ENCODE measurements around the gene ERBB3. TPM values are rescaled to one million over a fixed set of nuclear protein-coding genes. Genes with fewer than 3 reads are reported as not detected.
A peak's percentile ranks its signal among the peaks of the same experiment; 100 is the strongest.
"Not testable (repeated sequence)": the region's sequence is repeated elsewhere in the genome, so short reads cannot be mapped to it uniquely, and the experiment has no call there.

Gene ERBB3
- 0.25 and 0.26 TPM in 2 replicates for total RNA-seq

DNA sequence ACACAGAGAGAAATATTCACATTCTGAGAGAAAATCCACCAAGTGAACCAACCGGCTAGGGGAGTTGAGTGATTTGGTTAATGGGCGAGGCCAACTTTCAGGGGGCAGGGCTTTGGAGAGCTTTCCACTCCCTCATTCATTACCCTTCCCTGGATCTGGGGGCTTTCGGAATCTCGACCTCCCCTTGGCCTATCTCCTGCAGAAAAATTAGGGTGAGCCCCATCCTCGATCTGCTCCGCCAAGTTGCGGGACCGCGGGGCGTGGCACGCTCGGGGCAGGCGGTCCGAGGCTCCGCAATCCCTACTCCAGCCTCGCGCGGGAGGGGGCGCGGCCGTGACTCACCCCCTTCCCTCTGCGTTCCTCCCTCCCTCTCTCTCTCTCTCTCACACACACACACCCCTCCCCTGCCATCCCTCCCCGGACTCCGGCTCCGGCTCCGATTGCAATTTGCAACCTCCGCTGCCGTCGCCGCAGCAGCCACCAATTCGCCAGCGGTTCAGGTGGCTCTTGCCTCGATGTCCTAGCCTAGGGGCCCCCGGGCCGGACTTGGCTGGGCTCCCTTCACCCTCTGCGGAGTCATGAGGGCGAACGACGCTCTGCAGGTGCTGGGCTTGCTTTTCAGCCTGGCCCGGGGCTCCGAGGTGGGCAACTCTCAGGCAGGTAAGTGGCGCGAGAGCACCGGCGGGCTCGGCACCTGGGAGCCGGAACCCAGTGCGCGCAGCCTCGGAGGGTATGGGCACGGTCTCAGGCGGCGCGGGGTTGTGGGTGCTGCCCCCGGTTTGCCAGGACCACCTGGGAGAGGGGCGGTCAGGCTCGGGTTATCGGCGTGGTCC lies at the start of gene ERBB3:
Gene ERBB3, plus strand, starts transcription at position 443 of the 833 bp plus-strand sequence. Its CDS starts 136 bp downstream, at position 579.
- peak; percentile 16 to 78 for DNase-seq (ENCODE audit: low read depth in 2 of 2)

DNA sequence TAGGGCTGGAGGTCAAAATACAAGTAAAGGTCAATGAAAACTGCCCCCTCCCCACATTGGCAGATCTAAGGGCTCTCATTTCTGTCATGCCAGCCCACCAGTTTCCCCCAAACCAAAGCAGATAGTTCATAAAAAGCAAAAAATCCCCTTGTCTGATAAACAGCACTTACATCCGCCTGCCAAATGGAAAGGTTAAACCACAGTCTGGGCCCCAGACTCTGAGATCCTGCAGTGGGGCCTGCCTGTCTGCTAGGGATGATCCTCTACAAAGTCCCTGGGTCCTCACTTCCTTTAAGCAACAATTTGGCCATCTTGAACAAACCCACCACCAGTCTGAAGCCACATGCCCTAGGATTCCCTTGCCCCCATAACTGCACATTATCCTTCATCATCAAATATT lies 48.0 kb upstream of the ERBB3 start:
- no peak for DNase-seq (ENCODE audit: low read depth in 2 of 2)

GRCh38 chr12:56034586-56035332 lies 45.2 kb upstream of the ERBB3 start:
- no peak for DNase-seq (ENCODE audit: low read depth in 2 of 2)

DNA sequence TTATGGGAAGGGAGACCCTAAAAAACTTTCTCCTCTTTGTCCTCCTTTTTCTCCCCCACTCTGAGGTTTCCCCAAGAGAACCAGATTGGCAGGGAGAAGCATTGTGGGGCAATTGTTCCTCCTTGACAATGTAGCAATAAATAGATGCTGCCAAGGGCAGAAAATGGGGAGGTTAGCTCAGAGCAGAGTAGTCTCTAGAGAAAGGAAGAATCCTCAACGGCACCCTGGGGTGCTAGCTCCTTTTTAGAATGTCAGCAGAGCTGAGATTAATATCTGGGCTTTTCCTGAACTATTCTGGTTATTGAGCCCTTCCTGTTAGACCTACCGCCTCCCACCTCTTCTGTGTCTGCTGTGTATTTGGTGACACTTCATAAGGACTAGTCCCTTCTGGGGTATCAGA lies 42.8 kb upstream of the ERBB3 start:
- DNase-seq (ENCODE audit: low read depth in 2 of 2), result no peak

DNA sequence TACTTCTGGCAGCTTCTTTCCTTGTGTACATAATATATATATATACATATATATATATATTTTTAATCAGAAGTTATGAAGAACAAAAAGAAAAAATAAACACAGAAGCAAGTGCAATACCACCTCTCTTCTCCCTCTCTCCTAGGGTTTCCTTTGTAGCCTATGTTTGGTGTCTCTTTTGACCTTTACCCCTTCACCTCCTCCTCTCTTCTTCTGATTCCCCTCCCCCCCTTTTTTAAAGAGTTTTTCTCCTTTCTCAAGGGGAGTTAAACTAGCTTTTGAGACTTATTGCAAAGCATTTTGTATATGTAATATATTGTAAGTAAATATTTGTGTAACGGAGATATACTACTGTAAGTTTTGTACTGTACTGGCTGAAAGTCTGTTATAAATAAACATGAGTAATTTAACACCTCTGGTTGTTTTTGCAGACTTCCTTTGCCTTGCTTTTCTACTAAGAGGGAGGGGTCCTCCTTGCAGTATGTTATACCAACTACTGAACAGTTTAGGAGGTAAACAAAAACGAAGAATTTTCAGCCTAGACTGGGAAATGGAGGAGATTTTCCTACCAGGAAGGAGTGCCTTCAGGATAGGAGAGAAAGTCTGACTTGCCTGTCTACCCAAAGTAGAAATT lies 41.8 kb upstream of the ERBB3 start:
- DNase-seq (ENCODE audit: low read depth in 2 of 2), result no peak

DNA sequence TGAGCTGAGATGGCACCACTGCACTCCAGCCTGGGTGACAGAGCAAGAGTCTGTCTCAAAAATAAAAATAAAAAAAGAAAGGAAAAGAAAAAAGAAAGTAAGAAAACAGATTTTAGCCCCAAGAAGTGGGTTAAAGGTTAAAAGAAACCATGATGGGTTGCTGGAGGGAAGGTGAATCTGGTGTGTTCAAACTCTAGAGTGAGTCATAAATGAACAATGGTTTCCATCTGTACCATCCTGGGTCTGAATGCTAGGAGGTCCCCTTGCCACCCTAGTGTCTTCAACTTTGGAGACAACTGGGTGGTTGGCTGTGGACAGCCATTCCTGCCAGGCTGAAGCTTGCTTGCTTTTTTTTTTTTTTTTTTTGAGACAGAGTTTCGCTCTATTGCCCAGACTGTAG lies 39.8 kb upstream of the ERBB3 start:
- DNase-seq (ENCODE audit: low read depth in 2 of 2), result no peak

DNA sequence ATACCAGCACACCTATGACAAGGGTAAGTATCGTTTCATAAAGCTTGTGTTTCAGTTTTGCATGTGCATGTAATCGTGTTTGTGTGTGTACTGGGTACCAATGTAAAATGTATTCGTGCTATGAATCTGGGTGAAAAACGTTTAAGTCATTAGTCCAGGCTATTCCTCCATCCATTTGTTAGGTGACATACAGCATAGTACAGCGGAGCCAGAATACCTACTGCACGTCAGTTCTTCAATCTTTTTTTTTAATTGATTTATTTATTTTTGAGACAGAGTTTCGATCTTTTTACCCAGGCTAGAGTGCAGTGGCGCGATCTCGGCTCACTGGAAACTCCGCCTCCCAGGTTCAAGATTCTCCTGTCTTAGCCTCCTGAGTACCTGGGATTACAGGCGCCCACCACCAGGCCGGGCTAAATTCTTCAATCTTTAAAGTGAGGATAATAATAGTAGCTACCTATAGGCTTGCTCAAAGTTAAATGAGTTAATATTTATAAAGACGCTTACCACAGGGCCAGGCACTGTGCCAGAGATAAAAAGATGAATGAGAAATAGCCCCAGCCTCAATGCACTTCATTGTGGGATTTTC lies 38.9 kb upstream of the ERBB3 start:
- no peak for DNase-seq (ENCODE audit: low read depth in 2 of 2)

DNA sequence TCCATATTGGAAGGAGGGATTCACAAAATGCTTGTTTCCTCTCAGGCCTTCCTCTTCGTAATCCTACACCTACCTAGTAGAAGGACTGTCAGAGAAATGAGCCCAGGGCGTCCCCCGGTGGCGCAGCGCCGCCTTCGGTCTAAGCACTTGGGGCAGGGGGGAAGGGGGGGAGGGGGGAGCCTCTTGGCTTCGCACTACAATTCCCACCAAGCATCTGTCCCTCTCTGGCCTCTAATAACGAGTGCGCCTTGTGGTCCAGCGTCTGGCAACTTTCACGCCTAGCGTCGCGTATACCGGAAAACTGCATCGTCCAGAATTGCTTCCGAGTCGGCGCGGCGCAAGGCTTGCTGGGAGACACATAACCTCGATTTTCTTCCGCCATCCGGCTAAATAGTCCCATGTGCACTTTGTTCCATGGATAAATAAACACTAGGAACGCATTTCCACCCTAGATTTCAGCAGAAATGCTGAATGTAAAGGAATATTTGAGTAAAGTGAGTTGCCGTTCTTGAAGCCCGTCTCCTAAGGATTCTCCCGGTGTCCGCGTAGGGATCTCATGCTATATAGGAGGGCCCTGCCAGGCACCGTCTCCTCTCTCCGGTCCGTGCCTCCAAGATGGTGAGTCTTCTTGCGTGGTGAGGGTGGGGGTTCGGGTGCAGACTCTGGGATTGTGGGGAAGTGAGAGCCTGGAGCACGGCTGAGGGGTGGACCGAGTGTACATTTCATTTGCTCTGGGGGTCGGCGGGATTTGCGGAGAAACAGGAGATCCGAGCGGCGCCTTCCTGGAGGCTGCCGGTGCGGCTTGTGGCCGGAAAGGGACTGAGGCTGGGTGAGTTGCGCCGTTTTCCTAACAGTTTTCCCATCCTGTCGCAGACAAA lies 38.2 kb upstream of the ERBB3 start, which contains the start of gene RPS26:
Gene RPS26, plus strand, starts transcription at position 367 of the 878 bp plus-strand sequence. Its CDS starts 249 bp downstream, at position 616.
- DNase-seq (ENCODE audit: low read depth in 2 of 2), result peak; percentile 99

GRCh38 chr12:56042430-56042813 lies 37.5 kb upstream of the ERBB3 start:
- DNase-seq (ENCODE audit: low read depth in 2 of 2), result peak in 1 of 2 donors; percentile 8

- DNase-seq (ENCODE audit: low read depth in 2 of 2), result no peak
These were observed 37.1 kb upstream of the ERBB3 start for GRCh38 chr12:56042843-56043242.

DNA sequence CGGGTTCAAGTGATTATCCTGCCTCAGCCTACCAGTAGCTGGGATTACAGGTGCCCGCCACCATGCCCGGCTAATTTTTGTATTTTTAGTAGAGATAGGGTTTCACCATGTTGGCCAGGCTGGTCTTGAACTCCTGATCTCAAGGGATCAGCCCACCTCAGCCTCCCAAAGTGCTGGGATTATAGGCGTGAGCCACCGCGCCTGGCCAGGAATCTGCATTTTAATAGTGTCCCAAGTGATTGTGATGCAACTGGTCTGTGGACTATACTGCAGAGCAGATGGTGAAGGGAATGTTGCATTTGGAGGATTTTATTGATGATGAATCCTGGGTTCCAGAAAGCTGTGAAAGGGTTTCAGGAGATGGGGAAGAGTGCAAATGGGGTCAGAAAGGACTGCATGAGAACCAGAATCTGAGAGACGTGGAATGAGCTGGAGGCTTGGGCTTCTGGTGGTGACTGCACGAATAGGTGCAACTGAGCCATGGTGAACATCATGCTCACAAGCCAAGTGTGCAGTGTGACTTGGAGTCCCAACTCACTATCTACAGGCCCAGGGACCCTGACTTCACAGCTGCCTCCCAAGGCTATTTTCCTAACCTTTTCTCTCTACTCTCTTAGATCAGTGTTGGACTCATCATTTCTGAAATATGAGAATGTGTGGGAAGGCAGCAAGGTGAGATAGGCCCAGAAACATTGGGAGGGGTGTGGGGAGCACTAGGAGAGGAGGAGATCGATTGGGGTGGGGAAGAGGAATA lies 33.8 kb upstream of the ERBB3 start:
- no peak for DNase-seq (ENCODE audit: low read depth in 2 of 2)

GRCh38 chr12:56053407-56053893 lies 26.5 kb upstream of the ERBB3 start:
- no peak for DNase-seq (ENCODE audit: low read depth in 2 of 2)

DNA sequence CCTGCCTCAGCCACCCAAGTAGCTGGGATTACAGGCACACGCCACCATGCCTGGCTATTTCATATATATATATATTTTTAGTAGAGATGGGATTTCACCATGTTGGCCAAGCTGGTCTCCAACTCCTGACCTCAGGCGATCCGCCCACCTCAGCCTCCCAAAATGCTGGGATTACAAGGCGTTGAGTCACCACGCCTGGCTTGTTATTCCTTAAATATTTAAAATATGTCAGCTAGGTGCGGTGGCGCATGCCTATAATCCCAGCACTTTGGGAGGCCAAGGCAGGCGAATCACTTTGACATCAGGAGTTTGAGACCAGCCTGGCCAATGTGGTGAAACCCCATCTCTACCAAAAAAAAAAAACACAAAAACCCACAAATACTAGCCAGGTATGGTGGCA lies 20.0 kb upstream of the ERBB3 start:
- not testable (repeated sequence) for DNase-seq (ENCODE audit: low read depth in 2 of 2)

DNA sequence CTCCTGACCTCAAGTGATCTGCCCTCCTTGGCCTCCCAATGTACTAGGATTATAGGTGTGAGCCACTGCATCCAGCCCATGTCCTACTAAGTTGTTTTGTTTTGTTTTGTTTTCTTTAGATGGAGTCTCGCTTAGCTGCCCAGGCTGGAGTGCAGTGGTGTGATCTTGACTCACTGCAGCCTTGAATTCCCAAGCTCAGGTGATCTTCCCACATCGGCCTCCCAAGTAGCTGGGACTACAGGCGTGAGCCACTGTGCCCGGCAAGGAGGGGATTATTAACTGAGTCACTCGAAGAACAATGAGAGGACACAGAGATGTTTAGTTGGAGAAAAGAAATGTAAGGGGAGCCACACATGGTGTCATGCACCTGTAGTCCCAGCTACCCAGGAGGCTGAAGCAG lies 18.0 kb upstream of the ERBB3 start:
- no peak for DNase-seq (ENCODE audit: low read depth in 2 of 2)

DNA sequence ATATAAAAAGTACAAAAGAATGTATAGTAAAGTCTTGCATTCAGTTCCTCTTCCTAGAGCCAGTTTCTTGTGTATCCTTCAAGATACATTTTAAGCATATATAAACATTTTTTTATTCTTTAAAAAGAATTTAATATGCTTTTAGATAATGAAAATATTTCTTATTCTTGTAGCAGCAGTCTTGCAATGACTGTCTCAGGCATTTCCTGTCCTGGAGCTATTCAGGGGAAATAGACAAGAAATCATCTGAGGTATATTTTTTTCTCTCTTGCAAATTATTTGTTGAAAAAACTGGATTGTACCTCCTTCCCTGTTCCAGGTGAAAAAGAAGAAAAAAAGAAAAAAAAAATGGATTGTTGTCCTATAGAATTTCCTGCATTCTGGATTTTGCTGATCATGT lies 17.0 kb upstream of the ERBB3 start:
- no peak for DNase-seq (ENCODE audit: low read depth in 2 of 2)

DNA sequence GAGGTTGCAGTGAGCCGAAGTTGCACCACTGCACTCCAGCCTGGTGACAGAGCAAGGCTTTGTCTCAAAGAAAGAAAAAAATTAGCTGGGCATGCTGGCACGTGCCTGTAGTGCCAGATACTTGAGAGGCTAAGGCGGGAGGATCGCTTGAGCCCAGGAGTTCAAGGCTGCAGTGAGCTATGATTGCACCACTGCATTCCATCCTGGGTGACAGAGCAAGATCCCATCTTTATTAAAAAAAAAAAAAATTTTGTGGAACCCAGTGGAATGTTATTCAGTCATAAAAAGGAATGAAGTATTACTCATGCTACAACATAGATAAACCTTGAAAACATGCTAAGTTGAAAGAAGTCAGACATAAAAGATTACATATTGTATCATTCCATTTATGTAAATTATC lies 8.3 kb upstream of the ERBB3 start:
- no peak for DNase-seq (ENCODE audit: low read depth in 2 of 2)

DNA sequence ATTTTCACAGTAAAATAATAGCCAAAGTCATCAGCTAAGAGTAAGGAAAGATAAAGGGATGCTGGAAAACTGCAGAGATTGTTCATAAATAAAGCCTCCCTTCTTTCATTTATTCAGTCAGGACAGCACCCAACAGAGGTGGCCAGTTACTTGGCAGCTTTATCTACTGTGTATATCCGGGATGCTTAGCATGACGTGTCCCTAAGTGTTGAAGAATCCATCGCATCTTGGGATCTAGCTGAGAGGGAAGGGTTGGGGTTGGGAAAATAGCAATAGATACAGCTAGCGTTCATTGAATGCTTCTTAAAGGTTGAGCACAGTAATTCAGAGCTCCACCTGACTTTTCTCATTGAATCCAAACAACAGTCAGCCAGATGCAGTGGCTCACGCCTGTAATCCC lies 5.6 kb upstream of the ERBB3 start:
- DNase-seq (ENCODE audit: low read depth in 2 of 2), result no peak

DNA sequence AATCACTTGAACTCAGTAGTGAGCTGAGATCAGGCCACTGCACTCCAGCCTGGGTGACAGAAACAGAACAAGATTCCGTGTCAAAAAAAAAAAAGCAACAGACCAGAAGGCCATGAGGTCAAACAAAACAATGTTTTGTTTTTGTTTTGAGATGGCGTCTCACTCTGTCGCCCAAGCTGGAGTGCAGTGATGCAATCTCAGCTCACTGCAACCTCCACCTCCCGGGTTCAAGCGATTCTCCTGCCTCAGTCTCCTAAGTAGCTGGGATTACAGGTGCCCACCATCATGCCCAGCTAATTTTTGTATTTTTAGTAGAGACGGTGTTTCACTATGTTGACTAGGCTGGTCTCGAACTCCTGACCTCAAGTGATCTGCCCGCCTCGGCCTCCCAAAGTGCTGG lies 2.0 kb upstream of the ERBB3 start:
- not testable (repeated sequence) for DNase-seq (ENCODE audit: low read depth in 2 of 2)

- DNase-seq (ENCODE audit: low read depth in 2 of 2), result no peak
These were observed 1.5 kb upstream of the ERBB3 start for GRCh38 chr12:56078427-56078826.

Measured in dermis microvascular lymphatic vessel endothelial cell (primary cell).